ENCODE data around the gene RHCG. TPM values are rescaled to one million over a fixed set of nuclear protein-coding genes. Genes with fewer than 3 reads are reported as not detected.

The RHCG gene
- total and polyA plus RNA-seq, 8 donors, result 2.2 to 3.1 (median 2.6) TPM; not detected in 2

DNA sequence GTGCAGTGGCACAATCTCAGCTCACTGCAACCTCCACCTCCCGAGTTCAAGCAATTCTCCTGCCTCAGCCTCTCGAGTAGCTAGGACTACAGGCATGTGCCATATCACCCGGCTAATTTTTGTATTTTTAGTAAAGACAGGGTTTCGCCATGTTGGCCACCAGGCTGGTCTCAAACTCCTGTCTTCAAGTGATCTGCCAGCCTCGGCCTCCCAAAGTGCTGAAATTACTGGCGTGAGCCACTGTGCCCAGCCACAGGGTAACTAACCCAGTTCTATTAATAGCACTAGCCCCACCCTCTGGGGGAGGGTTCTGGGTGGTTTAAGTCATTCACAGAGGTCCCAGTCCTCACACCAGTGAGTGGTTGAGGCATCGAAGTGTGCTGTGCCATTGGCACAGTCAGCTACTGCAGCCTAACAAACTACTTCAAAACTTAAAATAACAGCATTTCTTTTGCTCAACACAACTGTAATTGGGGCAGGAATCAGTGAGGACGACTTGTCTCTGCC, 44.0 kb downstream of the RHCG start:
- TF ChIP-seq, protein P1, sequence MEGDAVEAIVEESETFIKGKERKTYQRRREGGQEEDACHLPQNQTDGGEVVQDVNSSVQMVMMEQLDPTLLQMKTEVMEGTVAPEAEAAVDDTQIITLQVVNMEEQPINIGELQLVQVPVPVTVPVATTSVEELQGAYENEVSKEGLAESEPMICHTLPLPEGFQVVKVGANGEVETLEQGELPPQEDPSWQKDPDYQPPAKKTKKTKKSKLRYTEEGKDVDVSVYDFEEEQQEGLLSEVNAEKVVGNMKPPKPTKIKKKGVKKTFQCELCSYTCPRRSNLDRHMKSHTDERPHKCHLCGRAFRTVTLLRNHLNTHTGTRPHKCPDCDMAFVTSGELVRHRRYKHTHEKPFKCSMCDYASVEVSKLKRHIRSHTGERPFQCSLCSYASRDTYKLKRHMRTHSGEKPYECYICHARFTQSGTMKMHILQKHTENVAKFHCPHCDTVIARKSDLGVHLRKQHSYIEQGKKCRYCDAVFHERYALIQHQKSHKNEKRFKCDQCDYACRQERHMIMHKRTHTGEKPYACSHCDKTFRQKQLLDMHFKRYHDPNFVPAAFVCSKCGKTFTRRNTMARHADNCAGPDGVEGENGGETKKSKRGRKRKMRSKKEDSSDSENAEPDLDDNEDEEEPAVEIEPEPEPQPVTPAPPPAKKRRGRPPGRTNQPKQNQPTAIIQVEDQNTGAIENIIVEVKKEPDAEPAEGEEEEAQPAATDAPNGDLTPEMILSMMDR (IDR thresholded peaks at IDR 0.05), result no peak
- no peak for ATAC-seq
- H3K9me3 ChIP-seq, result peaks cover 0 to 9% of the 10 kb centered on the region in 2 donors

GRCh38 chr15:89451846-89452245, 44.5 kb downstream of the RHCG start:
- Histone ChIP-seq H3K9me3 (peaks cover 0 to 4% of the 10 kb centered on the region in 2 donors), H3K4me1 (no peaks in the 10 kb centered on the region), H3K27ac (no peak overlapping the region), H3K36me3 (no peaks in the 10 kb centered on the region), H3K4me3 (no peak overlapping the region), H3K27me3 (peaks cover 0 to 71% of the 10 kb centered on the region in 2 donors)
- DNase-seq, result no peak
- no peak for ATAC-seq
- intact Hi-C loops (cut with DNase I), result no loop called here
- TF ChIP-seq, protein P1 (IDR thresholded peaks at IDR 0.05), result no peak

More for the DNA sequence above, 44.0 kb downstream of the RHCG start:
- Histone ChIP-seq H3K27ac (no peak overlapping the region), H3K4me3 (no peak overlapping the region), H3K27me3 (peaks cover 0 to 67% of the 10 kb centered on the region in 2 donors), H3K36me3 (no peaks in the 10 kb centered on the region), H3K4me1 (no peaks in the 10 kb centered on the region)
- no peak for DNase-seq
- intact Hi-C loops (cut with DNase I), result no loop called here

- intact Hi-C loops (cut with DNase I), result no loop called here
- Histone ChIP-seq H3K27ac (no peak overlapping the region), H3K4me3 (no peak overlapping the region), H3K36me3 (no peaks in the 10 kb centered on the region), H3K4me1 (no peaks in the 10 kb centered on the region), H3K27me3 (peaks cover 0 to 86% of the 10 kb centered on the region in 2 donors), H3K9me3 (no peaks in the 10 kb centered on the region)
- DNase-seq (no peak), ATAC-seq (no peak)
- TF ChIP-seq, protein P1 (IDR thresholded peaks at IDR 0.05), result no peak
Observed at GRCh38 chr15:89450076-89451006, 46.0 kb downstream of the RHCG start.

GRCh38 chr15:89448825-89449224, 47.6 kb downstream of the RHCG start:
- Histone ChIP-seq H3K27me3 (peaks cover 0 to 97% of the 10 kb centered on the region in 2 donors), H3K4me1 (no peaks in the 10 kb centered on the region), H3K27ac (no peak overlapping the region), H3K4me3 (no peak overlapping the region), H3K9me3 (no peaks in the 10 kb centered on the region), H3K36me3 (no peaks in the 10 kb centered on the region)
- ATAC-seq (no peak), DNase-seq (no peak)
- TF ChIP-seq, protein P1 (IDR thresholded peaks at IDR 0.05), result no peak
- intact Hi-C loops (cut with DNase I), result no loop called here

- no peak for DNase-seq
- no peak for ATAC-seq
- intact Hi-C loops (cut with DNase I), result no loop called here
- Histone ChIP-seq H3K36me3 (no peaks in the 10 kb centered on the region), H3K27ac (no peak overlapping the region), H3K4me3 (no peak overlapping the region), H3K9me3 (no peaks in the 10 kb centered on the region), H3K4me1 (no peaks in the 10 kb centered on the region), H3K27me3 (peaks cover 0 to 97% of the 10 kb centered on the region in 2 donors)
- TF ChIP-seq, protein P1 (IDR thresholded peaks at IDR 0.05), result no peak
Observed at GRCh38 chr15:89447676-89448075, 48.7 kb downstream of the RHCG start.

Data from left lung (tissue), 10 donors.